ENCODE measurements around the gene VSIG1.

Gene VSIG1

GRCh38 chrX:108064613-108065012 is 19.7 kb downstream of the VSIG1 start:
- no peak for DNase-seq (ENCODE audit: low spot score)

- DNase-seq (ENCODE audit: low spot score) = no peak
These were observed 23.3 kb downstream of the VSIG1 start for GRCh38 chrX:108068121-108068520.

GRCh38 chrX:108070891-108071290 is 26.0 kb downstream of the VSIG1 start:
- peak; percentile 8 for DNase-seq (ENCODE audit: low spot score)

- DNase-seq (ENCODE audit: low spot score) = no peak
These were observed 26.7 kb downstream of the VSIG1 start for GRCh38 chrX:108071578-108071977.

GRCh38 chrX:108072746-108073145 is 27.9 kb downstream of the VSIG1 start:
- DNase-seq (ENCODE audit: low spot score) = no peak

- DNase-seq (ENCODE audit: low spot score) = no peak
These were observed 36.2 kb downstream of the VSIG1 start for GRCh38 chrX:108081110-108081509.

GRCh38 chrX:108087792-108088191 is 42.9 kb downstream of the VSIG1 start:
- no peak for DNase-seq (ENCODE audit: low spot score)

GRCh38 chrX:108088511-108088910 is 43.6 kb downstream of the VSIG1 start:
- DNase-seq (ENCODE audit: low spot score) = no peak

- DNase-seq (ENCODE audit: low spot score) = no peak
These were observed 45.8 kb downstream of the VSIG1 start for GRCh38 chrX:108090491-108091263.

- peak; percentile 90 for DNase-seq (ENCODE audit: low spot score)
These were observed 46.5 kb downstream of the VSIG1 start, which contains the start of the genes ATG4A and PSMD10 for GRCh38 chrX:108091264-108091877. Gene ATG4A, plus strand, starts transcription at chrX:108091778. Its CDS starts 49 bp downstream, at chrX:108091827. Gene PSMD10, minus strand, starts transcription at chrX:108091542. Its CDS starts 22 bp downstream, at chrX:108091520.

- no peak for DNase-seq (ENCODE audit: low spot score)
These were observed 47.0 kb downstream of the VSIG1 start for GRCh38 chrX:108091878-108092291.

- DNase-seq (ENCODE audit: low spot score) = no peak
These were observed 52.5 kb downstream of the VSIG1 start for GRCh38 chrX:108097380-108097779.

- DNase-seq (ENCODE audit: low spot score) = no peak
These were observed 60.6 kb downstream of the VSIG1 start for GRCh38 chrX:108105473-108105872.

- no peak for DNase-seq (ENCODE audit: low spot score)
These were observed 69.7 kb downstream of the VSIG1 start for GRCh38 chrX:108114541-108114940.

- no peak for DNase-seq (ENCODE audit: low spot score)
These were observed 73.1 kb downstream of the VSIG1 start for GRCh38 chrX:108117988-108118387.

- DNase-seq (ENCODE audit: low spot score) = no peak
These were observed 76.4 kb downstream of the VSIG1 start for GRCh38 chrX:108121291-108121690.

GRCh38 chrX:108122748-108123147 is 77.9 kb downstream of the VSIG1 start:
- no peak for DNase-seq (ENCODE audit: low spot score)

GRCh38 chrX:108123591-108124366 is 78.9 kb downstream of the VSIG1 start:
- no peak for DNase-seq (ENCODE audit: low spot score)

- DNase-seq (ENCODE audit: low spot score) = no peak
These were observed 81.8 kb downstream of the VSIG1 start for GRCh38 chrX:108126661-108127060.

GRCh38 chrX:108127152-108127551 is 82.3 kb downstream of the VSIG1 start:
- no peak for DNase-seq (ENCODE audit: low spot score)
